Activated T-cell treated with anti-CD3 and anti-CD28 coated beads, Interleukin-2, amount 50 U/mL, for 24 hours (primary cell): ENCODE results near the gene CABP2.
A peak's percentile ranks its signal among the peaks of the same experiment; 100 is the strongest.
"Not testable (repeated sequence)": the region's sequence is repeated elsewhere in the genome, so short reads cannot be mapped to it uniquely, and the experiment has no call there.

Experiments used
- DNase-seq: peaks from one replicate; pipeline ENCODE4 v3.0.0-alpha.2; 2020
- H3K27ac Mint-ChIP-seq: 2 replicates; pipeline ENCODE4 v1.8.0; 2020; ENCODE audit warnings: mild to moderate bottlenecking, mixed read lengths
- H3K27me3 Mint-ChIP-seq: 2 replicates; pipeline ENCODE4 v1.8.0; 2020; ENCODE audit warnings: mixed read lengths
- H3K36me3 Mint-ChIP-seq: 2 replicates; pipeline ENCODE4 v1.8.0; 2020; ENCODE audit warnings: low read depth, mixed read lengths
- H3K4me1 Mint-ChIP-seq: 2 replicates; pipeline ENCODE4 v1.8.0; 2020; ENCODE audit warnings: low read depth, mixed read lengths
- H3K4me3 Mint-ChIP-seq: 2 replicates; pipeline ENCODE4 v1.8.0; 2020; ENCODE audit warnings: mild to moderate bottlenecking, moderate library complexity, mixed read lengths
- H3K9me3 Mint-ChIP-seq: 2 replicates; pipeline ENCODE4 v1.8.0; 2020; ENCODE audit warnings: mixed read lengths

CABP2 gene

GRCh38 chr11:67489203-67489884, 33.9 kb downstream of the CABP2 start:
- Mint-ChIP-seq H3K4me3 (peak overlapping the region; percentile 85), H3K27me3 (no peaks in the 10 kb centered on the region), H3K27ac (peak overlapping the region; percentile 99), H3K36me3 (peaks cover 85% of the 10 kb centered on the region), H3K4me1 (peaks cover 56% of the 10 kb centered on the region), H3K9me3 (peaks cover 2% of the 10 kb centered on the region)
- DNase-seq: no peak

GRCh38 chr11:67486481-67487195, 36.6 kb downstream of the CABP2 start:
- Mint-ChIP-seq H3K27ac (peak overlapping the region; percentile 99), H3K4me1 (peaks cover 76% of the 10 kb centered on the region), H3K4me3 (peak overlapping the region; percentile 85), H3K9me3 (peaks cover 2% of the 10 kb centered on the region), H3K27me3 (no peaks in the 10 kb centered on the region), H3K36me3 (peaks cover 81% of the 10 kb centered on the region)
- DNase-seq: peak; percentile 69

GRCh38 chr11:67485873-67486361, 37.3 kb downstream of the CABP2 start:
- H3K4me1 Mint-ChIP-seq: peaks cover 74% of the 10 kb centered on the region
- not testable (repeated sequence) for H3K9me3 Mint-ChIP-seq, H3K27me3 Mint-ChIP-seq
- H3K27ac Mint-ChIP-seq: peak overlapping the region; percentile 99
- peak; percentile 62 for DNase-seq
- peaks cover 74% of the 10 kb centered on the region for H3K36me3 Mint-ChIP-seq
- peak overlapping the region; percentile 85 for H3K4me3 Mint-ChIP-seq

DNA sequence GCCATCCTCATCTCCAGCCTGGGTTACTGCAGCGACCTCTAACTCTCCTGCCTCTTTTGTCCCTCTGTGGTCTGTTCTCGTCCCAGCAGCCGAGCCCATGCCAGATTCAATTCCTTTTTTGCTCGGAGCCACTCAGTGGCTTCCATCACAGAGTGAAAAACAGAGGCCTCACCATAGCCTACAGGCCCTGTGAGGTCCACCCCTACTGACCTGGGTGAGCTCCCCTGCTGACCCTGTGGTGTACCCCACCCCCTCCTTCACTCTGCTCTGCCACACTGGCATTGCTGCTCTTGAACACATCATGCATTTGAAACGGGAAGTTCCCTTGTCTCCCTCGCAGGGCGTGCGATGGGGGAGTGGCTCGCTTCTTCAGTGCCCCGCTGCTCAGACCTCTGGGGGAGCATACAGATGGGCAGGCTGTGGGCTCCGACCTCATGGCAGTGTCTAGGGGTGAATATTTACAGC, 38.4 kb downstream of the CABP2 start:
- DNase-seq: peak; percentile 80

GRCh38 chr11:67483831-67484665, 39.2 kb downstream of the CABP2 start:
- Mint-ChIP-seq H3K4me1 (peaks cover 63% of the 10 kb centered on the region), H3K27ac (peak overlapping the region; percentile 99), H3K36me3 (peaks cover 57% of the 10 kb centered on the region), H3K4me3 (peak overlapping the region; percentile 85), H3K27me3 (no peaks in the 10 kb centered on the region), H3K9me3 (peaks cover 2% of the 10 kb centered on the region)
- DNase-seq: peak; percentile 73

More for the DNA sequence above, 38.4 kb downstream of the CABP2 start:
- no peaks in the 10 kb centered on the region for H3K27me3 Mint-ChIP-seq
- H3K4me3 Mint-ChIP-seq: peak overlapping the region; percentile 85
- peaks cover 2% of the 10 kb centered on the region for H3K9me3 Mint-ChIP-seq
- peak overlapping the region; percentile 99 for H3K27ac Mint-ChIP-seq
- peaks cover 69% of the 10 kb centered on the region for H3K4me1 Mint-ChIP-seq
- H3K36me3 Mint-ChIP-seq: peaks cover 64% of the 10 kb centered on the region

- peaks cover 48% of the 10 kb centered on the region for H3K36me3 Mint-ChIP-seq
- peaks cover 53% of the 10 kb centered on the region for H3K4me1 Mint-ChIP-seq
- H3K27me3 Mint-ChIP-seq: no peaks in the 10 kb centered on the region
- peaks cover 2% of the 10 kb centered on the region for H3K9me3 Mint-ChIP-seq
- H3K4me3 Mint-ChIP-seq: peak within 1 kb of the TSS; percentile 85
- peak within 1 kb of the TSS; percentile 99 for H3K27ac Mint-ChIP-seq
- peak; percentile 97 for DNase-seq
These were observed 40.1 kb downstream of the CABP2 start, which contains the start of gene AIP for GRCh38 chr11:67482827-67483798. TSS of gene AIP (plus strand) at chr11:67483026. CDS start at chr11:67483159, 133 bp downstream.

DNA sequence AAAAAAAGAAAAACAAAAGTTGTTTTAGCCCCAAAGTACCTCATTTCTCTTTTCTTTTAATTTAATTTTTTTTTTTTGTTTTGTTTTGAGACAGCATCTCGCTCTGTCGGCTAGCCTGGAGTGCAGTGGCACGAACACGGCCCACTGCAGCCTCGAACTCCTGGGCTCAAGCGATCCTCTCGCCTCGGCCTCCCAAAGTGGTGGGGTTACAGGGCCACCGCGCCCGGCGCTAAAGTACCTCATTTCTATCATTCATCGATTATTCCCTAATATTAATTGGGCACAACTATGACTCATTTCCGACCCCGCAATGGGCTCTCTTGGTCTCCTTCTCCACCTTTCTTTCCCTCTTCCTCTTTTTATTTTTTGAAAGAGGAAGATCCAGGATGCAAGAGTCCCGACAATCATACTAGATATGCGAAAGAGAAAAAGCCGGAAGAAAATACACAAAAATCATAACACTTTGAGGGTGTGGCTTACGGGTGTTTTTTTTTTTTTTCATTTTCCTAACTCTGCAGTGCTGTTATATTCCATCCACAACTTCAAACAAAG, 40.9 kb downstream of the CABP2 start:
- DNase-seq: no peak
- Mint-ChIP-seq H3K9me3 (no peaks in the 10 kb centered on the region), H3K27ac (peak overlapping the region; percentile 99), H3K4me3 (peak overlapping the region; percentile 85), H3K27me3 (no peaks in the 10 kb centered on the region), H3K4me1 (peaks cover 46% of the 10 kb centered on the region), H3K36me3 (peaks cover 40% of the 10 kb centered on the region)

DNA sequence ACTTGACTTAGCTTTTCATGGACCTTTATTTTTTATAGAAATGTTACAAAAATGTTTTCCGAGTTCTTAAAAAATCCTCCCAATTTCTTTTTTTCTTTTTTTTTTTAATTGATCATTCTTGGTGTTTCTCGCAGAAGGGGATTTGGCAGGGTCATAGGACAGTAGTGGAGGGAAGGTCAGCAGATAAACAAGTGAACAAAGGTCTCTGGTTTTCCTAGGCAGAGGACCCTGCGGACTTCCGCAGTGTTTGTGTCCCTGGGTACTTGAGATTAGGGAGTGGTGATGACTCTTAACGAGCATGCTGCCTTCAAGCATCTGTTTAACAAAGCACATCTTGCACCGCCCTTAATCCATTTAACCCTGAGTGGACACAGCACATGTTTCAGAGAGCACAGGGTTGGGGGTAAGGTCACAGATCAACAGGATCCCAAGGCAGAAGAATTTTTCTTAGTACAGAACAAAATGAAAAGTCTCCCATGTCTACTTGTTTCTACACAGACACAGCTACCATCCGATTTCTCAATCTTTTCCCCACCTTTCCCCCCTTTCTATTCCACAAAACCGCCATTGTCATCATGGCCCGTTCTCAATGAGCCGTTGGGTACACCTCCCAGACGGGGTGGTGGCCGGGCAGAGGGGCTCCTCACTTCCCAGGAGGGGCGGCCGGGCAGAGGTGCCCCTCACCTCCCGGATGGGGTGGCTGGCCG, 45.7 kb downstream of the CABP2 start:
- not testable (repeated sequence) for H3K27me3 Mint-ChIP-seq, H3K36me3 Mint-ChIP-seq, H3K27ac Mint-ChIP-seq, H3K4me1 Mint-ChIP-seq, H3K4me3 Mint-ChIP-seq, DNase-seq, H3K9me3 Mint-ChIP-seq

DNA sequence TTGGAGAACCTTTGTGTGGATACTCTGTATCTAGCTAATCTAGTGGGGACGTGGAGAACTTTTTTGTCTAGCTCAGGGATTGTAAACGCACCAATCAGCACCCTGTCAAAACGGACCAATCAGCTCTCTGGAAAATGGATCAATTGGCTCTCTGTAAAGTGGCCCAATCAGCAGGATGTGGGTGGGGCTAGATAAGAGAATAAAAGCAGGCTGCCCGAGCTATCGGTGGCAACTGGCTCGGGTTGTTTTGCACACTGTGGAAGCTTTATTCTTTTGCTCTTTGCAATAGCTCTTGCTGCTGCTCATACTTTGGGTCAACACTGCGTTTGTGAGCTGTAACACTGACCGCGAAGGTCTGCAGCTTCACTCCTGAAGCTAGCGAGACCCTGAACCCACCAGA, 46.6 kb downstream of the CABP2 start:
- not testable (repeated sequence) for H3K9me3 Mint-ChIP-seq, H3K27me3 Mint-ChIP-seq, H3K4me3 Mint-ChIP-seq, H3K4me1 Mint-ChIP-seq, DNase-seq, H3K36me3 Mint-ChIP-seq, H3K27ac Mint-ChIP-seq

GRCh38 chr11:67472882-67473281, 50.4 kb downstream of the CABP2 start:
- Mint-ChIP-seq H3K27ac (no peak overlapping the region), H3K4me1 (peaks cover 13% of the 10 kb centered on the region), H3K27me3 (no peaks in the 10 kb centered on the region), H3K36me3 (peaks cover 5% of the 10 kb centered on the region), H3K4me3 (no peak overlapping the region), H3K9me3 (no peaks in the 10 kb centered on the region)
- no peak for DNase-seq

GRCh38 chr11:67470337-67471002, 52.8 kb downstream of the CABP2 start:
- Mint-ChIP-seq H3K9me3 (no peaks in the 10 kb centered on the region), H3K4me3 (no peak overlapping the region), H3K4me1 (peaks cover 32% of the 10 kb centered on the region), H3K27me3 (no peaks in the 10 kb centered on the region), H3K27ac (peak overlapping the region; percentile 12), H3K36me3 (peaks cover 13% of the 10 kb centered on the region)
- no peak for DNase-seq

DNA sequence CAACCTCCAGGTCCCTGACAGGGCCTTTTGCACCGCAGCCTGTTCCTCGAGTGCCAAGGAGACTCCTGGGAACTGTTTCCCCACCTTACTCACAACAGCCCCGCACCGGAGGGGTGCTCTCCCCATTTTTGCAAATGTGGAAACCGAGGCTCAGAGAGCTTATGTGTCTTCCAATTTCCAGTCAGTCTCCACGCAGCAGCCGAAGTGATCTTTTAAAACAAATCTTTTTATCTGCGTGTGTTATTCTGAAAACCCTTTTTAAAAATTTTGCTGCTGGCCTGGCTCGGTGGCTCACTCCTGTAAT, 53.8 kb downstream of the CABP2 start:
- H3K27ac Mint-ChIP-seq: peak overlapping the region; percentile 90
- peaks cover 36% of the 10 kb centered on the region for H3K4me1 Mint-ChIP-seq
- peaks cover 20% of the 10 kb centered on the region for H3K36me3 Mint-ChIP-seq
- H3K27me3 Mint-ChIP-seq: no peaks in the 10 kb centered on the region
- H3K4me3 Mint-ChIP-seq: peak overlapping the region; percentile 78
- H3K9me3 Mint-ChIP-seq: no peaks in the 10 kb centered on the region
- DNase-seq: no peak
